H1 (cell line): Measurements from ENCODE around the gene SH2D4B. TPM values are rescaled to one million over a fixed set of nuclear protein-coding genes. Genes with fewer than 3 reads are reported as not detected.

Experiments used
- CTCF ChIA-PET: fragments of 300-600 bp; sonication (Branson Sonifier 250); formaldehyde crosslinking; loops from one replicate; lab custom pipeline; 2021; ENCODE audit not compliant: partially characterized antibody; lab: Charles Lee
- POLR2A ChIA-PET: fragments of 300-600 bp; sonication (Branson Sonifier 250); formaldehyde crosslinking; loops from one replicate; lab custom pipeline; 2021; ENCODE audit warnings: inconsistent platforms; ENCODE audit not compliant: partially characterized antibody; lab: Charles Lee
- DNase-seq, 2 experiments: peaks; one replicate each; pipeline versions ENCODE4 v3.0.0 to v3.0.0-alpha.2; 2010 to 2022; ENCODE audit warnings: low spot score in 2 of 2, low read depth in 1 of 2, mixed read lengths in 1 of 2
- FAIRE-seq: peaks from 2 replicates; lab custom pipeline; 2011; peaks lifted over from hg19 to GRCh38; lab: Jason Lieb, UNC
- H2AFZ ChIP-seq: 2 replicates; pipeline ENCODE4 v1.8.1; 2012; ENCODE audit warnings: low read length, inconsistent platforms
- H2AK5ac ChIP-seq: 2 replicates; pipeline ENCODE4 v1.6.1; 2013; ENCODE audit warnings: low read depth, low read length
- H2BK120ac ChIP-seq: replicated peaks from 2 replicates; pipeline ENCODE3; 2013; ENCODE audit warnings: low read depth, low read length, inconsistent platforms
- H2BK12ac ChIP-seq: 2 replicates; pipeline ENCODE4 v1.6.1; 2013; ENCODE audit warnings: low read depth, low read length
- H2BK15ac ChIP-seq: 2 replicates; pipeline ENCODE4 v1.6.1; 2013; ENCODE audit warnings: low read length
- H2BK20ac ChIP-seq: 2 replicates; pipeline ENCODE4 v1.6.1; 2013; ENCODE audit warnings: low read length
- H2BK5ac ChIP-seq: 2 replicates; pipeline ENCODE4 v1.6.1; 2013; ENCODE audit warnings: low read depth, low read length
- H3K14ac ChIP-seq: 2 replicates; pipeline ENCODE4 v1.6.1; 2013; ENCODE audit warnings: inconsistent platforms; ENCODE audit not compliant: insufficient read length
- H3K18ac ChIP-seq: 2 replicates; pipeline ENCODE4 v1.6.1; 2013; ENCODE audit warnings: low read length; ENCODE audit errors: extremely low read depth
- H3K23ac ChIP-seq: 2 replicates; pipeline ENCODE4 v1.6.1; 2013; ENCODE audit warnings: inconsistent platforms; ENCODE audit not compliant: insufficient read length
- H3K23me2 ChIP-seq: 2 replicates; pipeline ENCODE4 v1.6.1; 2013; ENCODE audit warnings: low read depth, low read length
- H3K27ac ChIP-seq: 2 replicates; pipeline ENCODE4 v1.6.1; 2011; ENCODE audit warnings: low read depth, low read length, inconsistent platforms
- H3K27me3 ChIP-seq, 4 experiments: replicated peaks in 1 of 4; 1 replicate in 1 of 4; 2 replicates in 3 of 4; pipeline versions ENCODE4 v1.6.1 to v1.8.1; 2011 to 2013; ENCODE audit warnings: low read length in 3 of 4, mild to moderate bottlenecking in 3 of 4, inconsistent platforms in 2 of 4, mixed read lengths in 2 of 4, moderate library complexity in 1 of 4; ENCODE audit not compliant: control insufficient read depth in 3 of 4, insufficient read depth in 3 of 4; ENCODE audit errors: extremely low read depth in 1 of 4
- H3K36me3 ChIP-seq, 4 experiments: 2 replicates each; pipeline versions ENCODE4 v1.6.1 to v1.8.1; 2011 to 2013; ENCODE audit warnings: mild to moderate bottlenecking in 4 of 4, low read length in 3 of 4, moderate library complexity in 2 of 4, control low read depth in 1 of 4, inconsistent platforms in 1 of 4; ENCODE audit not compliant: insufficient read depth in 4 of 4, control insufficient read depth in 2 of 4
- H3K4ac ChIP-seq: replicated peaks from 2 replicates; pipeline ENCODE3; 2013; ENCODE audit warnings: low read length, low read depth, mixed read lengths, inconsistent platforms; ENCODE audit not compliant: insufficient read length
- H3K4me1 ChIP-seq, 4 experiments: replicated peaks in 1 of 4; 1 replicate in 1 of 4; 2 replicates in 3 of 4; pipeline versions ENCODE4 v1.6.1 to v1.8.1; 2011 to 2013; ENCODE audit warnings: low read length in 3 of 4, inconsistent platforms in 2 of 4, mixed read lengths in 1 of 4; ENCODE audit not compliant: insufficient read depth in 4 of 4, control insufficient read depth in 3 of 4
- H3K4me2 ChIP-seq, 2 experiments: 2 replicates each; pipeline versions ENCODE4 v1.6.1 to v1.8.1; 2011 to 2013; ENCODE audit warnings: low read depth in 2 of 2, low read length in 2 of 2, control low read depth in 1 of 2, inconsistent platforms in 1 of 2, mild to moderate bottlenecking in 1 of 2; ENCODE audit not compliant: insufficient read depth in 1 of 2
- H3K4me3 ChIP-seq, 4 experiments: fragments of 200-600, 300-600 bp in 1 of 4; sonication (generic), shearing (Covaris generic), sonication (Bioruptor Twin) in 1 of 4; 2 replicates each; pipeline versions ENCODE4 v1.5.1 to v1.8.1; 2011 to 2016; ENCODE audit warnings: low read length in 4 of 4, low read depth in 3 of 4, control low read depth in 2 of 4, inconsistent platforms in 2 of 4, mild to moderate bottlenecking in 2 of 4, mixed read lengths in 1 of 4, moderate library complexity in 1 of 4; ENCODE audit not compliant: insufficient read depth in 2 of 4; ENCODE audit errors: extremely low read depth in 1 of 4
- H3K56ac ChIP-seq: replicated peaks from 2 replicates; pipeline ENCODE3; 2013; ENCODE audit warnings: low read depth, mild to moderate bottlenecking, mixed read lengths, low read length, inconsistent platforms; ENCODE audit not compliant: insufficient read length
- H3K79me1 ChIP-seq: 2 replicates; pipeline ENCODE4 v1.6.1; 2013; ENCODE audit warnings: low read depth, low read length, control low read depth
- H3K79me2 ChIP-seq, 2 experiments: 2 replicates each; pipeline versions ENCODE4 v1.6.1 to v1.8.1; 2012 to 2013; ENCODE audit warnings: low read length in 2 of 2, mild to moderate bottlenecking in 2 of 2, inconsistent platforms in 1 of 2; ENCODE audit not compliant: insufficient read depth in 2 of 2, control insufficient read depth in 1 of 2
- H3K9ac ChIP-seq, 4 experiments: replicated peaks in 1 of 4; 1 replicate in 1 of 4; 2 replicates in 3 of 4; pipeline versions ENCODE4 v1.6.1 to v1.8.1; 2011 to 2013; ENCODE audit warnings: low read depth in 3 of 4, low read length in 3 of 4, control low read depth in 2 of 4, mild to moderate bottlenecking in 2 of 4, moderate library complexity in 2 of 4, inconsistent platforms in 1 of 4; ENCODE audit errors: extremely low read depth in 1 of 4
- H3K9me3 ChIP-seq, 2 experiments: 2 replicates each; pipeline versions ENCODE4 v1.6.1 to v1.8.1; 2012 to 2013; ENCODE audit warnings: mild to moderate bottlenecking in 2 of 2, moderate library complexity in 2 of 2, control low read depth in 1 of 2, inconsistent platforms in 1 of 2, low read depth in 1 of 2, low read length in 1 of 2, mixed read lengths in 1 of 2; ENCODE audit not compliant: insufficient read depth in 2 of 2
- H4K20me1 ChIP-seq, 2 experiments: replicated peaks in 1 of 2; 2 replicates each; pipeline versions ENCODE3 to v1.8.1; 2011 to 2013; ENCODE audit warnings: inconsistent platforms in 2 of 2, low read length in 2 of 2, mild to moderate bottlenecking in 1 of 2; ENCODE audit not compliant: insufficient read depth in 2 of 2, control insufficient read depth in 1 of 2
- H4K5ac ChIP-seq: 2 replicates; pipeline ENCODE4 v1.6.1; 2013; ENCODE audit warnings: low read length, low read depth, mixed read lengths, inconsistent platforms; ENCODE audit not compliant: insufficient read length
- H4K8ac ChIP-seq: 2 replicates; pipeline ENCODE4 v1.8.0; 2013; ENCODE audit warnings: mild to moderate bottlenecking, moderate library complexity, low read length, inconsistent platforms; ENCODE audit not compliant: insufficient read depth; ENCODE audit errors: extremely low read depth
- H4K91ac ChIP-seq: replicated peaks from 2 replicates; pipeline ENCODE3; 2013; ENCODE audit warnings: low read length, mixed read lengths, inconsistent platforms; ENCODE audit not compliant: insufficient read length
- ATF2 ChIP-seq: IDR thresholded peaks from 2 replicates; pipeline ENCODE4 v1.6.1; 2012; ENCODE audit warnings: low read length, inconsistent platforms
- EZH2 ChIP-seq: fragments of 200-600 bp; sonication (generic); IDR thresholded peaks from 2 replicates; pipeline ENCODE4 v1.7.1; 2012; ENCODE audit warnings: low read depth, mild to moderate bottlenecking, moderate library complexity, low read length, inconsistent platforms; ENCODE audit not compliant: severe bottlenecking
- KDM5A ChIP-seq: fragments of 200-600 bp; IDR thresholded peaks from 2 replicates; pipeline ENCODE4 v1.7.1; 2012; ENCODE audit warnings: mild to moderate bottlenecking, low read length, inconsistent platforms, mixed read lengths
- PHF8 ChIP-seq: fragments of 200-600 bp; sonication (generic); conservative IDR thresholded peaks from 2 replicates; pipeline ENCODE4 v1.7.1; 2012; ENCODE audit warnings: low read depth, mild to moderate bottlenecking, inconsistent platforms, low read length, moderate library complexity
- RNF2 ChIP-seq: fragments of 200-900, 300-1000 bp; sonication (generic); IDR thresholded peaks from 2 replicates; pipeline ENCODE4 v1.7.1; 2016; ENCODE audit warnings: borderline replicate concordance, low read depth, mild to moderate bottlenecking, antibody characterized with exemption, low read length; ENCODE audit not compliant: poor library complexity, severe bottlenecking; ENCODE audit errors: missing control alignments
- SAP30 ChIP-seq: fragments of 300-600 bp; sonication (generic); IDR thresholded peaks from 2 replicates; pipeline ENCODE4 v1.7.1; 2012; ENCODE audit warnings: low read length, moderate library complexity, mild to moderate bottlenecking, inconsistent platforms; ENCODE audit not compliant: insufficient read depth, insufficient replicate concordance
- SP4 ChIP-seq: IDR thresholded peaks from 2 replicates; pipeline ENCODE4 v1.6.1; 2012; ENCODE audit warnings: low read length, inconsistent platforms
- WGBS, 2 experiments: shearing (Covaris generic) in 1 of 2; methylation state at CpG; one replicate each; pipeline versions ENCODE4 v1.1.6 to v1.1.7; 2013 to 2015; ENCODE audit warnings: low lambda C conversion rate in 2 of 2, mixed read lengths in 2 of 2, inconsistent platforms in 1 of 2, low coverage in 1 of 2, missing lambda C conversion rate in 1 of 2; ENCODE audit not compliant: insufficient replicate concordance in 2 of 2, insufficient coverage in 1 of 2, insufficient read length in 1 of 2; ENCODE audit errors: extremely low coverage in 1 of 2, missing lambda C conversion rate in 1 of 2; 5-methylcytosine and 5-hydroxymethylcytosine counted together
- polyA plus RNA-seq, 7 experiments: library from polyadenylated mRNA; depleted of rRNA in 3 of 7; stranded (reverse) in 5 of 7; unstranded in 2 of 7; fragments of >200 nt in 5 of 7; fragments of 200-250 nt in 2 of 7; gene quantifications; 1 replicate in 5 of 7; 2 replicates in 1 of 7; 4 replicates in 1 of 7; pipeline versions ENCODE4 v1.2.1 to v1.2.3, GENCODE V29; 2011 to 2013; ENCODE audit warnings: missing spikeins in 2 of 7, mixed read lengths in 2 of 7
- total RNA-seq: library from RNA; stranded (reverse); fragmentation: NEBNext Ultra II Directional; extraction: Animal tissue kit (Norgen Biotek cat#: 25700); gene quantifications from 2 replicates; pipeline ENCODE4 v1.2.1, GENCODE V29; 2021
- TF ChIP-seq, protein P1 (sequence below), 3 experiments: IDR thresholded peaks; 1 replicate in 2 of 3; 2 replicates in 1 of 3; pipeline versions ENCODE4 v1.5.1 to v1.6.1; 2011; ENCODE audit warnings: low read length in 3 of 3, mild to moderate bottlenecking in 3 of 3, inconsistent platforms in 2 of 3, low read depth in 1 of 3, moderate library complexity in 1 of 3; ENCODE audit not compliant: insufficient read depth in 1 of 3; ENCODE audit errors: control extremely low read depth in 1 of 3

SH2D4B gene
- total and polyA plus RNA-seq, 2 of the 8 experiments (the other 6 are each of a cell fraction or from before 2014, with no cell fraction given), result 0.06 to 0.13 TPM

GRCh38 chr10:80528185-80528700 lies 9.5 kb upstream of the SH2D4B start:
- Histone ChIP-seq H3K23ac (no peak overlapping the region), H2BK15ac (no peak overlapping the region), H3K27ac (no peak overlapping the region), H3K79me2 (no peaks in the 10 kb centered on the region), H3K4ac (no peak overlapping the region), H4K91ac (no peak overlapping the region), H2BK5ac (no peak overlapping the region), H3K9me3 (no peaks in the 10 kb centered on the region), H3K23me2 (no peaks in the 10 kb centered on the region), H2AFZ (no peak overlapping the region), H3K27me3 (no peaks in the 10 kb centered on the region), H4K8ac (no peak overlapping the region), H3K4me3 (no peak overlapping the region), H4K5ac (no peak overlapping the region), H3K14ac (no peak overlapping the region), H3K4me1 (peaks cover 0 to 4% (median under 1%) of the 10 kb centered on the region in 4 experiments; a peak in 5 of 7 replicates), H2AK5ac (no peak overlapping the region), H3K79me1 (no peaks in the 10 kb centered on the region), H3K18ac (no peak overlapping the region), H4K20me1 (peaks cover 0 to 2% of the 10 kb centered on the region in 2 experiments), H2BK20ac (no peak overlapping the region), H3K9ac (no peak overlapping the region), H2BK12ac (no peak overlapping the region), H3K4me2 (no peak overlapping the region), H3K36me3 (no peaks in the 10 kb centered on the region), H2BK120ac (no peak overlapping the region), H3K56ac (no peak overlapping the region)
- POLR2A ChIA-PET, result no interaction called here
- FAIRE-seq, result no peak
- CTCF ChIA-PET, result interaction anchor here (0.9 to 1.6 kb wide), 3 partner anchors 68 to 84 kb away, joined by 3 to 4 read pairs (median 3); no protein-coding TSS in a partner anchor
- DNase-seq, result no peak
- 77% methylated on average over 2 of the region's 2 CpGs; no CpG with 5 or more reads in 1 of the 2 experiments for WGBS, 2 experiments
- TF ChIP-seq RNF2, result no peak
- no peak for TF ChIP-seq PHF8
- no peak for TF ChIP-seq SAP30
- TF ChIP-seq, protein P1, sequence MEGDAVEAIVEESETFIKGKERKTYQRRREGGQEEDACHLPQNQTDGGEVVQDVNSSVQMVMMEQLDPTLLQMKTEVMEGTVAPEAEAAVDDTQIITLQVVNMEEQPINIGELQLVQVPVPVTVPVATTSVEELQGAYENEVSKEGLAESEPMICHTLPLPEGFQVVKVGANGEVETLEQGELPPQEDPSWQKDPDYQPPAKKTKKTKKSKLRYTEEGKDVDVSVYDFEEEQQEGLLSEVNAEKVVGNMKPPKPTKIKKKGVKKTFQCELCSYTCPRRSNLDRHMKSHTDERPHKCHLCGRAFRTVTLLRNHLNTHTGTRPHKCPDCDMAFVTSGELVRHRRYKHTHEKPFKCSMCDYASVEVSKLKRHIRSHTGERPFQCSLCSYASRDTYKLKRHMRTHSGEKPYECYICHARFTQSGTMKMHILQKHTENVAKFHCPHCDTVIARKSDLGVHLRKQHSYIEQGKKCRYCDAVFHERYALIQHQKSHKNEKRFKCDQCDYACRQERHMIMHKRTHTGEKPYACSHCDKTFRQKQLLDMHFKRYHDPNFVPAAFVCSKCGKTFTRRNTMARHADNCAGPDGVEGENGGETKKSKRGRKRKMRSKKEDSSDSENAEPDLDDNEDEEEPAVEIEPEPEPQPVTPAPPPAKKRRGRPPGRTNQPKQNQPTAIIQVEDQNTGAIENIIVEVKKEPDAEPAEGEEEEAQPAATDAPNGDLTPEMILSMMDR (IDR thresholded peaks at IDR 0.05; ENCODE audit: control extremely low read depth in 1 of 3, insufficient read depth in 1 of 3, low read depth in 1 of 3, low read length in 3 of 3), result no peak
- TF ChIP-seq EZH2, result no peak
- no peak for TF ChIP-seq ATF2
- TF ChIP-seq KDM5A, result no peak
- no peak for TF ChIP-seq SP4
